ENCODE data around the gene CD83.

Gene CD83

GRCh38 chr6:14151773-14152172 is 34.2 kb downstream of the CD83 start:
- DNase-seq, result no peak

- no peak for DNase-seq
Observed at GRCh38 chr6:14153228-14153627, 35.7 kb downstream of the CD83 start.

- DNase-seq, result no peak
Observed at GRCh38 chr6:14159090-14159489, 41.5 kb downstream of the CD83 start.

GRCh38 chr6:14162826-14163225 is 45.3 kb downstream of the CD83 start:
- DNase-seq, result no peak

GRCh38 chr6:14165091-14165490 is 47.5 kb downstream of the CD83 start:
- no peak for DNase-seq

GRCh38 chr6:14166839-14167238 is 49.3 kb downstream of the CD83 start:
- no peak for DNase-seq

GRCh38 chr6:14170128-14170527 is 52.6 kb downstream of the CD83 start:
- DNase-seq, result no peak

- DNase-seq, result no peak
Observed at GRCh38 chr6:14172562-14172961, 55.0 kb downstream of the CD83 start.

- DNase-seq, result no peak
Observed at GRCh38 chr6:14174226-14174625, 56.7 kb downstream of the CD83 start.

GRCh38 chr6:14174996-14175395 is 57.4 kb downstream of the CD83 start:
- DNase-seq, result no peak

- DNase-seq, result no peak
Observed at GRCh38 chr6:14176429-14176828, 58.9 kb downstream of the CD83 start.

- DNase-seq, result no peak
Observed at GRCh38 chr6:14177413-14178082, 60.0 kb downstream of the CD83 start.

- DNase-seq, result no peak
Observed at GRCh38 chr6:14178083-14178445, 60.5 kb downstream of the CD83 start.

GRCh38 chr6:14180609-14181008 is 63.0 kb downstream of the CD83 start:
- DNase-seq, result no peak

- DNase-seq, result no peak
Observed at GRCh38 chr6:14182916-14183315, 65.3 kb downstream of the CD83 start.
